ENCODE data around the gene GPR143.

DNA sequence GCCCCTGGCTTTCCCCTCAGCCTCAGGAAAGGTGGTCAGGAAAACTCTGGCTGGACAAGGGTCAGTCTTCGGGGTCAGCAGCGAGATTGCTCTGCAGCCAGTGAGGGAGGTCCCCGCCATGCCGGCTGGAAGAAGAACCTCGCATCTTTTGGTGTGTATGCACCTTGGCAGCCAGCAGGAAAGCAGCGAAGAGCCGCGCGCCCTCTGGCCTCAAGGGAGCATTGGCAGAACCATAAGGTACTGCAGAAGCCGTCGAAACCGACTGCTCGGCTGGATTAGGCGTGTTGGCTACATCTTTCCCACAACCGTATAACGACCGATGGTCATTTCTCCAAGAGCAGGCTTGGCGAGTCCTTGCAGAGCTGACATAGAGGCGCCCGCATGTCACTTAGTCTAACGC lies 48.3 kb downstream of the GPR143 start:
- TF ChIP-seq EP300 (IDR thresholded peaks at IDR 0.05; ENCODE audit: borderline replicate concordance) (no peak), RAD21 (IDR thresholded peaks at IDR 0.05; ENCODE audit: low read depth) (no peak)
